A549 (cell line): ENCODE data around the gene CENATAC. TPM values are rescaled to one million over a fixed set of nuclear protein-coding genes. Genes with fewer than 3 reads are reported as not detected.

Experiments
- ATAC-seq, 2 experiments: fragments of 200-7000 bp in 1 of 2; fragments of >200 bp in 1 of 2; cut with Nextera tagmentation in 1 of 2; cut with Tn5 transposase in 1 of 2; 3 replicates each; pipeline versions ENCODE4 v1.8.0 to v1.9.1; 2018 to 2020; ENCODE audit warnings: mild to moderate bottlenecking in 1 of 2, moderate library complexity in 1 of 2
- CTCF ChIA-PET: fragments of 300-600 bp; sonication (Branson Sonifier 250); formaldehyde crosslinking; extraction: SDS; loops from one replicate; lab custom pipeline; 2021; ENCODE audit warnings: antibody characterized with exemption, inconsistent platforms; lab: Yijun Ruan, JAX
- POLR2A ChIA-PET: fragments of 350-600 bp; formaldehyde crosslinking; extraction: SDS; loops from one replicate; lab custom pipeline; 2021; ENCODE audit warnings: antibody characterized with exemption, inconsistent platforms; lab: Yijun Ruan, JAX
- DNase-seq, 2 experiments: peaks; one replicate each; pipeline versions ENCODE4 v3.0.0 to v3.0.0-alpha.2; 2011 to 2016; ENCODE audit warnings: low read depth in 1 of 2, low spot score in 1 of 2
- FAIRE-seq: peaks from 2 replicates; lab custom pipeline; 2011; peaks lifted over from hg19 to GRCh38; lab: Jason Lieb, UNC
- H3K27ac ChIP-seq, 2 experiments: fragments of >200 bp; sonication (Bioruptor Twin); formaldehyde crosslinking; 3 replicates each; pipeline ENCODE4 v1.5.1; 2016 to 2017
- H3K4me1 ChIP-seq: fragments of >200 bp; sonication (Bioruptor Twin); formaldehyde crosslinking; 3 replicates; pipeline ENCODE4 v1.6.1; 2016
- H3K4me2 ChIP-seq: fragments of >200 bp; sonication (Bioruptor Twin); formaldehyde crosslinking; 3 replicates; pipeline ENCODE4 v1.6.1; 2016
- H3K4me3 ChIP-seq: fragments of >200 bp; sonication (Bioruptor Twin); formaldehyde crosslinking; 3 replicates; pipeline ENCODE4 v1.5.1; 2016
- H3K9me3 ChIP-seq: fragments of >200 bp; sonication (Bioruptor Twin); formaldehyde crosslinking; 3 replicates; pipeline ENCODE4 v1.6.1; 2016
- BHLHE40 ChIP-seq: IDR thresholded peaks from 2 replicates; pipeline ENCODE4 v1.6.1; 2012; ENCODE audit warnings: low read depth, low read length, inconsistent platforms
- CEBPB ChIP-seq, 2 experiments: fragments of >200 bp in 1 of 2; sonication (Bioruptor Twin) in 1 of 2; formaldehyde crosslinking in 1 of 2; IDR thresholded peaks; 2 replicates each; pipeline ENCODE4 v1.6.1; 2012 to 2016
- CTCF ChIP-seq: fragments of >200 bp; sonication (Bioruptor Twin); formaldehyde crosslinking; IDR thresholded peaks from 3 replicates; pipeline ENCODE4 v1.5.1; 2016
- EHF ChIP-seq: fragments of 250-450 bp; sonication (Bioruptor Pico); IDR thresholded peaks from 2 replicates; pipeline ENCODE4 v1.5.0; 2020; ENCODE audit warnings: mild to moderate bottlenecking
- EHMT2 ChIP-seq: fragments of 200-600 bp; sonication (generic); IDR thresholded peaks from 2 replicates; pipeline ENCODE4 v1.6.1; 2016; ENCODE audit warnings: antibody characterized with exemption, low read depth, mild to moderate bottlenecking, moderate library complexity
- FOXS1 ChIP-seq: fragments of 250-450 bp; sonication (Bioruptor Pico); IDR thresholded peaks from 2 replicates; pipeline ENCODE4 v1.5.0; 2020; ENCODE audit warnings: mild to moderate bottlenecking, moderate library complexity
- KDM1A ChIP-seq: fragments of 200-600 bp; sonication (generic); IDR thresholded peaks from 2 replicates; pipeline ENCODE4 v1.6.1; 2016; ENCODE audit warnings: low read depth, mild to moderate bottlenecking
- NPAS2 ChIP-seq: fragments of 250-450 bp; sonication (Bioruptor Pico); IDR thresholded peaks from 2 replicates; pipeline ENCODE4 v1.8.0; 2022; ENCODE audit warnings: mild to moderate bottlenecking, moderate library complexity, borderline replicate concordance
- PBX3 ChIP-seq: IDR thresholded peaks from 2 replicates; pipeline ENCODE4 v1.6.1; 2012
- POLR2A ChIP-seq: IDR thresholded peaks from 2 replicates; pipeline ENCODE4 v1.6.1; 2012; ENCODE audit warnings: mild to moderate bottlenecking, low read length
- POLR2AphosphoS2 ChIP-seq: conservative IDR thresholded peaks from 2 replicates; pipeline ENCODE4 v1.6.1; 2012; ENCODE audit warnings: low read length, improper control_type of control experiment, inconsistent platforms
- RARB ChIP-seq: fragments of 250-450 bp; sonication (Bioruptor Pico); IDR thresholded peaks from 2 replicates; pipeline ENCODE4 v1.8.0; 2021; ENCODE audit warnings: mild to moderate bottlenecking, moderate library complexity
- RCOR1 ChIP-seq: fragments of 150-350 bp; IDR thresholded peaks from 2 replicates; pipeline ENCODE4 v1.6.1; 2014; ENCODE audit warnings: antibody characterized with exemption, low read length, low read depth
- RNF2 ChIP-seq: fragments of 200-600 bp; sonication (generic); IDR thresholded peaks from 2 replicates; pipeline ENCODE4 v1.6.1; 2016; ENCODE audit warnings: low read depth, mild to moderate bottlenecking, antibody characterized with exemption, moderate library complexity, borderline replicate concordance
- SMC3 ChIP-seq: fragments of >200 bp; sonication (Bioruptor Twin); formaldehyde crosslinking; IDR thresholded peaks from 3 replicates; pipeline ENCODE4 v1.6.1; 2018; ENCODE audit warnings: inconsistent platforms
- ZFP36 ChIP-seq: fragments of 450-650 bp; IDR thresholded peaks from 2 replicates; pipeline ENCODE4 v1.6.1; 2014; ENCODE audit warnings: borderline replicate concordance; ENCODE audit not compliant: partially characterized antibody
- WGBS: methylation state at CpG from one replicate; pipeline ENCODE4 v1.1.6; 2017; ENCODE audit errors: missing lambda C conversion rate; 5-methylcytosine and 5-hydroxymethylcytosine counted together
- polyA plus RNA-seq, 4 experiments: library from polyadenylated mRNA; depleted of rRNA in 3 of 4; stranded (reverse); fragments of >200 nt; fragmentation: RNase III in 1 of 4; extraction: RNeasy Plus Mini Kit Qiagen cat#74134 plus additional on column Dnase treatment in 1 of 4; gene quantifications; 2 replicates in 3 of 4; 3 replicates in 1 of 4; pipeline ENCODE4 v1.2.3, GENCODE V29; 2011 to 2017
- TF ChIP-seq, protein P1 (sequence below): fragments of 200-600 bp; sonication (generic); IDR thresholded peaks from 2 replicates; pipeline ENCODE4 v1.6.1; 2016; ENCODE audit warnings: antibody characterized with exemption, mild to moderate bottlenecking, moderate library complexity
- TF ChIP-seq, protein P2 (sequence below): fragments of 250-450 bp; sonication (Bioruptor Pico); IDR thresholded peaks from 2 replicates; pipeline ENCODE4 v1.5.0; 2020; ENCODE audit warnings: low read depth, mild to moderate bottlenecking, moderate library complexity

CENATAC gene
- polyA plus RNA-seq, 2 of the 4 experiments (the other 2 are of a cell fraction) = 11.1 to 20.2 TPM

- no peaks in the 10 kb centered on the region for H3K9me3 ChIP-seq
- H3K4me1 ChIP-seq = peaks cover 17% of the 10 kb centered on the region
- POLR2A ChIA-PET = interaction anchor here (1.6 kb wide), 1 partner anchor 9 kb away, joined by 4 read pairs; the partner anchor contains the start of gene RPS25
- H3K4me2 ChIP-seq = no peak overlapping the region
- CTCF ChIA-PET = interaction anchor here (1.3 kb wide), 1 partner anchor 18 kb away, joined by 3 read pairs; no protein-coding TSS in a partner anchor
- FAIRE-seq (no peak), DNase-seq (no peak), ATAC-seq (no peak)
- no peak overlapping the region for H3K27ac ChIP-seq
- 78% methylated on average over 1 of the region's 2 CpGs for WGBS
- no peak overlapping the region for H3K4me3 ChIP-seq
- TF ChIP-seq RARB (CRISPR knock-in tag) (no peak), RNF2 (no peak), PBX3 (no peak)
- TF ChIP-seq, protein P1, sequence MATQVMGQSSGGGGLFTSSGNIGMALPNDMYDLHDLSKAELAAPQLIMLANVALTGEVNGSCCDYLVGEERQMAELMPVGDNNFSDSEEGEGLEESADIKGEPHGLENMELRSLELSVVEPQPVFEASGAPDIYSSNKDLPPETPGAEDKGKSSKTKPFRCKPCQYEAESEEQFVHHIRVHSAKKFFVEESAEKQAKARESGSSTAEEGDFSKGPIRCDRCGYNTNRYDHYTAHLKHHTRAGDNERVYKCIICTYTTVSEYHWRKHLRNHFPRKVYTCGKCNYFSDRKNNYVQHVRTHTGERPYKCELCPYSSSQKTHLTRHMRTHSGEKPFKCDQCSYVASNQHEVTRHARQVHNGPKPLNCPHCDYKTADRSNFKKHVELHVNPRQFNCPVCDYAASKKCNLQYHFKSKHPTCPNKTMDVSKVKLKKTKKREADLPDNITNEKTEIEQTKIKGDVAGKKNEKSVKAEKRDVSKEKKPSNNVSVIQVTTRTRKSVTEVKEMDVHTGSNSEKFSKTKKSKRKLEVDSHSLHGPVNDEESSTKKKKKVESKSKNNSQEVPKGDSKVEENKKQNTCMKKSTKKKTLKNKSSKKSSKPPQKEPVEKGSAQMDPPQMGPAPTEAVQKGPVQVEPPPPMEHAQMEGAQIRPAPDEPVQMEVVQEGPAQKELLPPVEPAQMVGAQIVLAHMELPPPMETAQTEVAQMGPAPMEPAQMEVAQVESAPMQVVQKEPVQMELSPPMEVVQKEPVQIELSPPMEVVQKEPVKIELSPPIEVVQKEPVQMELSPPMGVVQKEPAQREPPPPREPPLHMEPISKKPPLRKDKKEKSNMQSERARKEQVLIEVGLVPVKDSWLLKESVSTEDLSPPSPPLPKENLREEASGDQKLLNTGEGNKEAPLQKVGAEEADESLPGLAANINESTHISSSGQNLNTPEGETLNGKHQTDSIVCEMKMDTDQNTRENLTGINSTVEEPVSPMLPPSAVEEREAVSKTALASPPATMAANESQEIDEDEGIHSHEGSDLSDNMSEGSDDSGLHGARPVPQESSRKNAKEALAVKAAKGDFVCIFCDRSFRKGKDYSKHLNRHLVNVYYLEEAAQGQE = no peak
These were observed 29.0 kb downstream of the CENATAC start for GRCh38 chr11:119026970-119027369.

DNA sequence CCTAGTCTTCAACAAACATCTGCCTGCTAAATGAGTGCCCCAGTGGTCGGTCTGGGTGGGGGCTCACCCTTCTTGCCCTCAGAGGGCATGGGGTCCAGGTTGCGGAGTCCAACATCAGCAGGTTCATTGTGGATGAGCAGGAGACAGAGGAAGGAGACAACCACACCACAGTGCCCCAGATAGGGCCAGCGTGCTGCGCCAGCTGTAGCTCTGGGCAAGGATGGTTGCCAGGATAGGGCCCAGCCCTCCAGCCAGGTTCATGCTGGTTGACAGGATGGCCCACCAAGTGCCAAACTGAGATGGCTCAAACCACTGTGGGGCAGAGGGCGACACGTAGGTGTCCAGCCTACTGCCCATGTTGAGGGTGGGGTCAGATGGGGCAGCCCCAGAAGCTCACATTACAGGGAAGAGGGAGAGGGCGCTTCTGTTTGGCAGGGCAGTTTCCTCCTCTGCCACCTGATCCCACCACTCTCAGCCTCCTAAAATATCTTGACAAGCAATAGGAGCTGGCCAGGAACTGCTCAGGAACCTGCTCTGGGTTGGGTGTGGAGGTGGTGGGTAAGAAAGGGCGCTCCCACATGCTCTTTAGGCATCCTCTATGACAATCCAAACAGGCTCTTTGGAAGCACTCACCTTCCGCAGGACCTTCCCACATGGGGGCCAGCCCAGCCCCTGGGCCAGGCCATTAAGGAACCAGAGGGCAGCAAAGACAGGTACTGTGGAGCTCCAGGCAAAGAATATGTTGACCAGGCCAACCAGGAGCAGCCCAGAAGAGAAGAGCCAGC is 29.8 kb downstream of the CENATAC start:
- Histone ChIP-seq H3K4me3 (no peak overlapping the region), H3K9me3 (no peaks in the 10 kb centered on the region), H3K4me1 (peaks cover 17% of the 10 kb centered on the region), H3K27ac (no peak overlapping the region), H3K4me2 (no peak overlapping the region)
- ChIA-PET CTCF (interaction anchor here (1.3 kb wide), 1 partner anchor 18 kb away, joined by 3 read pairs; no protein-coding TSS in a partner anchor), POLR2A (interaction anchor here (1.6 kb wide), 1 partner anchor 10 kb away, joined by 4 read pairs; the partner anchor contains the start of gene RPS25)
- DNase-seq = no peak
- FAIRE-seq = no peak
- TF ChIP-seq CEBPB (IDR thresholded peaks at IDR 0.05) (no peak), NPAS2 (CRISPR knock-in tag) (no peak), FOXS1 (no peak), EHF (CRISPR knock-in tag) (no peak), KDM1A (no peak), BHLHE40 (no peak), PBX3 (no peak), SMC3 (no peak), ZFP36 (no peak), EHMT2 (no peak), CTCF (no peak), RCOR1 (no peak), POLR2A (no peak), POLR2AphosphoS2 (no peak)
- TF ChIP-seq, protein P2, sequence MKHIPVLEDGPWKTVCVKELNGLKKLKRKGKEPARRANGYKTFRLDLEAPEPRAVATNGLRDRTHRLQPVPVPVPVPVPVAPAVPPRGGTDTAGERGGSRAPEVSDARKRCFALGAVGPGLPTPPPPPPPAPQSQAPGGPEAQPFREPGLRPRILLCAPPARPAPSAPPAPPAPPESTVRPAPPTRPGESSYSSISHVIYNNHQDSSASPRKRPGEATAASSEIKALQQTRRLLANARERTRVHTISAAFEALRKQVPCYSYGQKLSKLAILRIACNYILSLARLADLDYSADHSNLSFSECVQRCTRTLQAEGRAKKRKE (CRISPR knock-in tag) = no peak
- ATAC-seq = no peak
- WGBS = 95% methylated on average over 8 of the region's 9 CpGs
